Fibroblast of skin of right biceps (primary cell): Measurements from ENCODE around the gene TRAK1.
A peak's percentile ranks its signal among the peaks of the same experiment; 100 is the strongest.

Experiments used
- DNase-seq: peaks from one replicate; pipeline ENCODE4 v3.0.0-alpha.2; 2013

TRAK1 gene

DNA sequence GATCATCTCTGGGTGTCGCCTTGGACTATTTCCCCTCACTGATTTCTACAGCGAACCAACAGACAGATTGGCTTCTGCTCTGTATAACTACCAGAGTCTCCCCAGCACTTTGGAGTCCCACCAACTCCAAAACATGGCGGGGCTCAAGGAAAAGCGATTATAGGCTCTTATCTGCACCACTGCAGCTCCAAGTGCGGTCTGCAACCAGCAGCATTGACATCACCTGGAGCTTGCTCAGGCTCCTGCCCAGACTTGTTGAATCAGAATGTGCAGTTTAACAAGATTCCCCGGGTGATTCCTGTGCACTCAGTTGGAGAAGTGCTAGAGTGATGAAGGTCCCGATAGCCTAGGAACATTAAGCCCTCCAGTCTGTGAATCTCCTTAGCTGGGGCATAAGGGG lies 165.8 kb downstream of the TRAK1 start:
- DNase-seq = peak; percentile 31

DNA sequence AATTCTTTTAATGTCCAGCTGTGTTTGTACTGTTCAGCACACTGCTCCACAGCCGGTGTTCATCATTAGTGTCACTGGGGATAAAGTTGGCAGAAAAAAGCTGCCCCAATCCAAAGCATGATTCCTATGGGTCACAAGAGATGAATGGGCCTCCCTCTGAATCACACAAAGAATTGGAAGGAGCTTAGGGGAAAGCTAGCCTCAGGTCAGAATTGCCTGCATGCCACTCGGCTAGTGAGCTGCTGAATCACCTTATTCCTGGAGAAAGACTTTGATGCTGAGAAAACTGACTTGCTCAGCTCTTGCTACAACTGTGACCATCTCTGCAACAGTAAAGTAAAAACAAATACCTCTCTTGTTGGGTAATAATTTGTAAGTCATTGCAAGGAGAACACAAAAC lies 171.4 kb downstream of the TRAK1 start:
- DNase-seq = peak; percentile 51

DNA sequence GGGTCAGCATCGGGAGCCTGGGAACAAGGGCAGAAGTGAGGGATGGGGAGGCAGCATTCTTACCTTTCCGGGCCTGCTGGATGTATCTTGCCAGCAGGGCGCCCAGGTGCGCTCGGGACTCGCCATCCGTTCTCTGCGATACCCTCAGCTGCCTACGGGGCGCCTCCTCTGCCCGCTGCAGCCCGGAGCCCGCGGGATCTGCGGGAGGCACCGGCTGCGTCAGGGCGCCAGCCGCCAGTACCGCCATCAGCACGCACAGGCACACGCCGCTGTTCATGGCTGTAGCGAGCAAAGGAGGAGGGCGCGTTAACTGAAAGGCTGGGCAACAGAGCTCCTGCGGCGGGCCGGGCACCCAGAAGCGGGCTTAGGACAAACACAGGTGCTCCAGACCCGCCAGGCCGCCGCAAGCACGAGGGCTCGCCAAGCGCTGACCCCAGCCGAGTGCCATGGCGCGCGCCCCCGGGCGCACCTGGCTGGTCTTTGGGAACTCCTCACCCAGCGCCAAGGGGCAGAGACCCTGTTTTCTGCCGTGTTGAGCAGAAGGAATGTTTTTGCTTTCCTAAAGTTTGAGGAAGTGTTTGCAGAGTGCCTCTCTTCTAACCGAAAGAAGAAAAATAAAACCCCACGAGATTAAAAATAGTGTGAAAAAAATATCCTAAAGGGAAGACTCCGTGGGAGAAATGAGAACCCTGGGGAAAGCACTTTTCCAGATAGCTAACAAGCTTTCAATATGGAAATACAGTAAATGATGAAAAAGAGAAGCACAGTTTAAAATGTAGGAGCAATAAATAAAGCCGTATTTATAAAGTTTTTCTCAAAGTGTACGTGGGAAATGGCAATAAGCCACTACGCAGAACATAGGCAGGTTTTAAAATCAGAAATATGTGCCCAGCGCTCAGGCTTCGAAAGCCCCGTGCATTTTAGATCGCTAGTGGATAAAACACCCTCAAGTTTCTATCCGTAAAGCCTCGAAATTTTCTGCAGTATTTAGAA lies 172.5 kb downstream of the TRAK1 start:
- DNase-seq = no peak

DNA sequence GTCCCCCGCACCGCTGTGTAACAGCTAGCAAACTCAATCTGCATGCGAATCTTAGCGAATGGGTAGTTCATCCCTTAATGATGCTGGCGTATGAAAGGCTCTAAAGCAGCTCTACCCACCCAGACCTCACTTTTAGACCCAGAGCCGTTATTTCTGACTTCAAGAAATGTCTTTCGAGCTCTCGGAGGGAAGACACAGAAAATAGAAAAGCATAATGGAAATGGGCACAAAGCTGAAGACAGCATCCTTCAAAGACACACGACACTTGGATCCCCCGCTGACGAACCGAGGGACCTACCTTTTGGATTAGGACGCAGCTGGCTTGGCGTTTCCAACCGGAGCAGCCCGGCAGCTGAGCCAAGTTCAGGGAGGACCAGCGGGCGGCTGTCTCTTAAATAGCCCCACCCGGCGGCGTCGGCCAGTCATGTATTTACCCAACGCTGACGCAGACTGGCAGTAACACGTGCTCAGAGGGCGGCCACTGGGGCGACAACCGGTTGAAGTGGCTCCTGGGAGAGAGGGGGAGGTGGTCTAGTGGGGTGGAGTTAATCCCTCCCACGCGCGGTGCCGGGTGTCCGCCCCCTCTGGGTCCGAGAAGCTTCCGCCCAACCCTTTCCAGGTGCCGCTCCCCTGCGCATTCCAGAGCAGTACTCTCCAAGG lies 173.4 kb downstream of the TRAK1 start:
- peak; percentile 33 for DNase-seq

DNA sequence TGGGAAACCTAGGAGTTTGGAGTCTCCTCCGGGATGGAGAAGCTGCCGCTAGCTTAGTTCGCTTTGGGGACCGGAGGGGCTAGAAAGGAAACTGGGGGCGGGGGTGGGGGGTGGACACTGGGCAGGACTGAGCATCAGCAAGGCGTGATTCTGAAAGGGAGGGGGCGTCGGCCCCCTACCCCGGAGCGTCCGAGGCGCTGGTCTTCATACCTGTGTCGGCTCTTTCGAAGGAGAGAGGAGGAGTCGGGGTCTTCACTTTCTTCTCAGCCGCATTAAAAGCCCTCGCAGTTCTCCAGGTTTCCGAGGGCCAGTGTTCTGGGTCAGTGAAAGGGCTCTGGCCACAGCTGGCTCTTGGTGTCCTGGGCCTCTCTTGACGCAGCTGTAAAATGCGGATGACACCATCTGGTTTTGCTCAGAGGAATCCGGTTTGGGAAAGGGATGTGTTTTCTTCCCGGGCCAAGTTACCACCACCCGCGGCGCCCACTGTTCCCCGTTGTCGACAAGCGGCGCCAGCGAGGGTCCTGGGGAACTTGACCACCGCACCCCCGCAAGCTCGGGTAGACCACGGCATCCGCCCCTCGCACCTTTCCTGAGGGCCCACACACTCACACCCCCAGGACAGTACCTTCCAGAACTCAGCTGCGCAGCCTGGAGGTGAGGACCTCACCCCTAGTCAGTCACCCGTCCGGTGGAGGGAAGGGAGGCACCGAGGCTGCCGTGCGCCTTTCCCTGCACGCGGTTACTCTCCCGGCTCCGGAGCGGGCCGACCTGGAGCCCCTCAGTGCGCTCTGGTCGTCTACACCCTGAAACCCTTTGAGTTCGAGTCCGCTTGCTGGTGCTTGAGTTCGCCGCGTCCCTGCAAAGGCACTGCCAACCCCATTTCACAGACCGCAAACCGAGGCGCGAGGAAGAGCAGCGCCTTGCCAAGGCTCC lies 174.2 kb downstream of the TRAK1 start:
- no peak for DNase-seq

DNA sequence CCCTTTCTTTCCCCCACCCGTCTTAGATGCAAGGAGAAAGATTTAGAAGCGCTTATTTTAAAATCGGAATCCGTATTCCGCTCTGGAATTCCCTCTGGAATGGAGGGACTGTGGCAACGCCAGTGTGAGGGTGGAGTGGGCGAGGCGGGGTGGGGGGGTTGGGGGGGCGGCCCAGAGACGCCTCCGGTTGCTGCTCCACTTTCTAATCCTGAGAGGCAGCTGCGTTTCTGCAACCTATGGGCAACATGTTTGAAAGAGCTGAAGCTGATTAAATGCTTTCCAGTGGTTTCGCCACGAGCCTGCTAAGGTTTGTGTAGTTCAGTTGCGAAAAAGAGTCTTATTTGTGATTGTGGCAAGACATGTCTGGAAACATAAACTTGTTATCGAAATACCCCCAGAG lies 174.9 kb downstream of the TRAK1 start, which contains the start of gene CCK:
Gene CCK, minus strand, starts transcription at position 101 of the 400 bp plus-strand sequence. CDS start 2,555 bp downstream, outside the sequence.
- no peak for DNase-seq

DNA sequence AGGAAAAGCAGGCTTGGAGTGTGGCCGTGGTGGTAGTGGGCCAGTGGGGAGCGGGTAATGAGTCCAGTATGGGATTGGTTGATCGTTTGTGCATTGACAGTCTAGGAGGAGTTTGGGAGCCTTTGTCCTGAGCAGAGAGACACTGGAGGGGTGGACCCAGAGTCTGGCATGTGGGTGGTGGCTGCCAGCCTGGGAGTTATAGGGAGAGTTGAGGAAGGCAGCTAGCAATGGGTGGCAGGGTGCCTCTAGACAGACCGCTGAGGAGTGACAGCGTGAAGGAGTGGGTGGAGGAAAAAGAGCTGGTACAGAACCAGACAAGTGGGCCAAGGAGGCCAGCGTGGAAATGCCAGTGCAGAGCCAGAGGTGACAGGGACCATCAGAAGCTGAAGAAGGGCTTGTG lies 176.7 kb downstream of the TRAK1 start:
- DNase-seq = no peak

DNA sequence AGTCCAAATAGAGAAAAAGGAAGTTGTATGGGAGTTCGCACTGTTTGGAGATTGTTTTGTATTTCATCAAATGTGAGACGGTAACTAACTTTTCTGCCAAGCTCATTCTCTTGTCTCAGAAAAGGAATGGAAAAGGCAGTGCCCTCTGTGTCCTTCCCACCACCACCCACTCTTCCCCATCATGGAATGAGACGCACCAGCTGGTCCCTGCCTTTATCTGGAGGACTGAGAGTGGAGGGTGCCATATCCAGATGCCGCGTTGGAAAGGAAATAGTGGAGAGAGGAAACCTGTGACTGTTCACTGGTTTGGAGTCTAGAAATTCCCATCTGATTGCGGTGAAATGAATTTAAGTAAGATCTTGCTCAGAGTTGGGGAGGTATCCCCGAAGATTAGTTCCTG lies 178.5 kb downstream of the TRAK1 start:
- DNase-seq = no peak

DNA sequence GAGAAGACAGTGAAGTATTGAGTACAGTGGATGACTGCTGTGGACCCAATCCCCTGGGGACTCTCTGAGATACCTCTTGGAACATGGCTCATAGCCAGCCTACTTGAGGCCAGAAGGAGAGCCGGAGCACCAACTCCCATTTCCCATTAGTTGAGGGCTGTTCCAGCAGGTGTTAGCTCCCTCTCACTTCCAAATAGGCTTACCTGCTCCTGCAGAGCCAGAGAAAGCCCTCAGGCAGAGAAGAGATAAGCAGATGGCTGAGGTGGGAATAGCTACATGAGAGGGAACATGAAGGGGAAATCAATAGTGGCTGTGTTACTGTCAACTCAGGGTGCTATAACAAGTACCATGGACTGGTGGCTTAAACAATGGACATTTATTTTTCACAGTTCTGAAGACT lies 179.4 kb downstream of the TRAK1 start:
- no peak for DNase-seq

DNA sequence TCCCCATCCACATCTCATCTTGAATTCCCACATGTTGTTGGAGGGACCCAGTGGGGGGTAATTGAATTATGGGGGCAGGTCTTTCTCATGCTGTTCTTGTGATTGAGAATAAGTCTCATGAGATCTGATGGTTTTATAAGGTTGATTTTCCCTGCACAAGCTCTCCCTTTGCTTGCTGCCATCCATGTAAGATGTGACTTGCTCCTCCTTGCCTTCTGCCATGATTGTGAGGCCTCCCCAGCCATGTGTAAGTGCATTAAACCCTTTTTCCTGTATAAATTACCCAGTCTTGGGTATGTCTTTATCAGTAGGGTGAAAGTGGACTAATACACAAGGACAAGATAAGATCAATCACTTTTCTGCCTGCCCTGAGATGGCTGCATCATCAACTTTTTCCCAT lies 180.6 kb downstream of the TRAK1 start:
- no peak for DNase-seq

DNA sequence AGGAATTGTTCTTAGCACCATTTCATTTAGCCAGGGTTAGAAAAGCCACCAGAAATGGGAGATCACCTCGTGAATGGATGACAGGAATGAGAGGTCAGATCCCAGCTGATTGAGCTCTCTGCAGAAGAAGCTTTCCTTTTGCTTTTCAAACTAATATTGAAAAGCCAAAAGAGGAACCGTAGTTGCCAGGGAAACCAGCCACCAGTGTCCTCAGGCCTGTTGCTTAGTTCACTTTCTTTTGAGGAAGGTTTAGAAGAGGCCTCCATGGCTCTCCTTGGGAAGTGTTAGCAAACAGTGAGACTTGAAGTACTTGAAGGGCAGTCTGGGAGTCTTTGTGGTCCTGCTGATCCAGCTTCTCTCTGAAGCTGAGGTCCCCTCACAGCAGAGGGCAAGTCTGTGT lies 182.2 kb downstream of the TRAK1 start:
- no peak for DNase-seq

DNA sequence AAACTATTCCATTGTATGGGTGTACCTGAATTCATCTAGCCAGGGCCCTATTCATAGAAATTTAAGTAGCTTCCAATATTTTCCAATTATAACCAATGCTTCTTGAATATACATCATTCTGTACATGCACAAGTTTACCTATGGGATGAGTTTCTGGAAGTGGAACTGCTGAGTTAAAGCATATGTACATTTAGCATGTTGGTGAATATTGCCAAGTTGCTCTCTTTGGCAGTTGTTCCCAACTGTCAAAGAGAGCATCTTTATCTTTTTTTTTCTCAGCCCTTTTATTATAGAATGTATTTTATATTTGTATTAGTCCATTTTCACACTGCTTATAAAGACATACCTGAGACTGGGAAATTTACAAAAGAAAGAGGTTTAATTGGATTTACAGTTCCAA lies 183.1 kb downstream of the TRAK1 start:
- DNase-seq = no peak

DNA sequence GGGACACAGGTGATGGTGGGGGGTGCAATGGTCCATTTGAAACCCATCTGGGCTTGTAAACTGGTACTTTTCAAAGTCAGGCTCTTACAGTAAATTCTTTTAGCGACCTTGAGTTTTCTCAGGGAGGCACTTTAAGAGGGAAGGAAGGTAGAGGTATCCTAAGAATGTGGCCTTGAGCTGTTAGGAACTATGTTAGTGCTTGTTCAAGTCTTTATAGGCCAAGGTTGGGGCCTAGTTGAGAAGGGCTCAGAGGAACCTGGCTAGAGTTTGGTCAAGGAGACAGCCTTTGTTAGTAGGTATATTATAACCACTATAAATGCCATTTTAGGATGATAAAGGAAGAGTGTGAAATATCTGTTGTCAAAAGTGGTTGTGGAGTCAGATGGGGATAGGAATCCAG lies 184.1 kb downstream of the TRAK1 start:
- DNase-seq = no peak
